Jurkat, Clone E6-1 (cell line): ENCODE results near the gene DOCK4.
"Not testable (repeated sequence)": the region's sequence is repeated elsewhere in the genome, so short reads cannot be mapped to it uniquely, and the experiment has no call there.

Experiments
- DNase-seq: peaks from one replicate; pipeline ENCODE4 v3.0.0-alpha.2; 2011; ENCODE audit warnings: low read depth, low spot score
- H3K4me3 ChIP-seq: 2 replicates; pipeline ENCODE4 v1.5.1; 2011; ENCODE audit warnings: mild to moderate bottlenecking, low read length, control low read depth, moderate library complexity

Gene DOCK4

DNA sequence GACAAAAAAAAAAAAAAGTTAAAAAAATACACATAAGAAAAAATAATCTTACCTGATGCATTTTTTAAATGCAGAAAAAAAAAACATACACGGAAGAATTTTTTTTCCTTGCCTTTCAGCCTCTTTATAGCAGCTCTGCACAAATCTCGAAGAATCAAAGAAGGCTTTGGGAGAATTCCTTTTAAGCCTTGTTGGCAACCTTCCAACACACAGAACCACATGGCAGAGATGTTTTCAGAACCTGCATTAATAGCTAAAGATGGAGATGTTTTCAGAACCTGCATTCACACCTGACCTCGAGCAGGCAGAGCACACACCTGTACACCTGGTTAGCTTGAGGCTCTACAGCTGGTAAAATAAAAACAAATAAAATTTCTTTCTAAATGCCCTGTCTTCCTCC is 65.6 kb downstream of the DOCK4 start:
- H3K4me3 ChIP-seq = no peak overlapping the region
- DNase-seq = no peak

DNA sequence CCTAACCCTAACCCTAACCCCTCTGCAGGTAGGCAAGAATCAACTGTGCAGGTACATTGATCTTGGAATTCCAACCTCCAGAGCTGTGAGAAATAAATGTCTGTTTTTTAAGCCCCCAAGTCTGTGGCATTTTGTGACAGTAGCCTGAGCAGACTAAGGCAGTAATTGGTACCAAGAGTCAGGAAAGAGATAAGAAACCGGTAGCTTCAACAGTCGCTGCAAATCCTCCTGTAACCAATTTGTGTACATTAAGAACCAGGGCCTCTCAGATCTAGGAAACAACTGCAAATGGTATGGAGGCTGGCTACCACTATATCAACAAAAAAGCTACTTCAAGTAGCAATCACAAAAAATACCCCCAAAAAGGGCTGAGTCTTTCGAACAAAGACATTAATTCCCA is 67.3 kb downstream of the DOCK4 start:
- no peak for DNase-seq
- H3K4me3 ChIP-seq = no peak overlapping the region

DNA sequence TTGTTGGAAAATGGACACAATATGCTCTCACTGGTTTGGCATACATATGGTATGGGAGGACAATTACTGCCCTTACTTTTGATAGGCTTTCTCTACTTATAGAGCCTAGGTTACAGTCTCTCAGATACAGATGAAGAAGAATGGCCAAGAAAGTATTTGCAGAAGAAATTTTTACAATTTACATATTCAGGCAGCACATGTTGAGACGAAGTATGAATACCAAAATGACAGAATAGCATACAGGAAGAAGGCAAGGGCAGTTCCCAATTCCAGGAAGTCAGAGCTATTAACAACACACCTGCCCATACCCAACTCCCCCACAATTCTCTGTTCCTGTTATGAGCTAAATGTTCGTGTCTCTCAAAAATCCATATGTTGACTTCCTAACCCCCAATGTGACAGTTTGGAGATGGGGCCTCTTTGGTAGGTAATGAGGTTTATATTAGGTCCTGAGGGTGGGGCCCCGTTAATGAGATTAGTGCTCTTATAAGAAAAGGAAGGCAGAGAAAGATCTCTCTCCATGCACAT is 67.8 kb downstream of the DOCK4 start:
- no peak for DNase-seq

DNA sequence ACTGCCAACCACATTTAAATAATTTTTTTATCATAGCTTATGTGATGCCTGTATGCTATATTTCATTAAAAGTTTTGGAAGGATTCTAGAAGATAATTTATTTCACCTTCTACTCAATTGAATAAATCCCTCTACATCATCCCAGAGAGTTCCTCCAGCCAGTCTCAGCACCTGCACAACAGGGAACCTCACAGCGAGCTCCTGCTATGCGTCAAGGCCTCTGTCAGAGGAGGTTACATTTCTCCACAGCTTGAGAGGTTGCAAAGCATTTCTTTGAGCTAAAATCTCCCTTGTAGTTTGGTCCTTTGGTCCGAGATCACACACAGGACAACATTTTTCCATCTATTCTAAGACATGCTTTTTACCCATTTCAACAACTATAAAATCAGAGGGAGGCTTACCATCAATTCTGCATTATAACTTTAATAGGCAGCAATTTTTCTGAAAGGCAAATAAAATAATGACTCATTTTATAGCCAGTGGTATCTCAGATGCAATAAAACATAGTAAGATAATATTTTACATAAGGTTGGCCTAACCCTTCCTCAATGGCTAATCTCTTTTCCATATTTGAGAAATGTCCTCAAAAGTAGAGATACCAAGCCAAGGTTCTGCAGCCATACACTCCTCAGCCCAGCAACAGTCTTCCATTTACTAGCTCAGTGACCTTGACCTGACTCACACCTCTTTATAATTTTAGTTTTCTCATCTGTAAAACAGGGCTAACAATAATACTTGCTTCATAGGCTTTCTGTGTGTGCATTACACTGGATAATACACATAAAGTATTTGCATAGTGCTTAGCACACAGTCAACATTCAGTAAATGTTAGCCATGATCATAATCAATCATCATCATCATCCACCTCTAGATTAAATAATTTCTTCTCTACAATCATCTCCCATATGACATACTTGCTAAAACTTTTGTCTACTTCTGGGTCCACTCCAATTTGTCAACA is 68.8 kb downstream of the DOCK4 start:
- H3K4me3 ChIP-seq = no peak overlapping the region
- DNase-seq = no peak

More for the DNA sequence above, 67.8 kb downstream of the DOCK4 start:
- H3K4me3 ChIP-seq = no peak overlapping the region

DNA sequence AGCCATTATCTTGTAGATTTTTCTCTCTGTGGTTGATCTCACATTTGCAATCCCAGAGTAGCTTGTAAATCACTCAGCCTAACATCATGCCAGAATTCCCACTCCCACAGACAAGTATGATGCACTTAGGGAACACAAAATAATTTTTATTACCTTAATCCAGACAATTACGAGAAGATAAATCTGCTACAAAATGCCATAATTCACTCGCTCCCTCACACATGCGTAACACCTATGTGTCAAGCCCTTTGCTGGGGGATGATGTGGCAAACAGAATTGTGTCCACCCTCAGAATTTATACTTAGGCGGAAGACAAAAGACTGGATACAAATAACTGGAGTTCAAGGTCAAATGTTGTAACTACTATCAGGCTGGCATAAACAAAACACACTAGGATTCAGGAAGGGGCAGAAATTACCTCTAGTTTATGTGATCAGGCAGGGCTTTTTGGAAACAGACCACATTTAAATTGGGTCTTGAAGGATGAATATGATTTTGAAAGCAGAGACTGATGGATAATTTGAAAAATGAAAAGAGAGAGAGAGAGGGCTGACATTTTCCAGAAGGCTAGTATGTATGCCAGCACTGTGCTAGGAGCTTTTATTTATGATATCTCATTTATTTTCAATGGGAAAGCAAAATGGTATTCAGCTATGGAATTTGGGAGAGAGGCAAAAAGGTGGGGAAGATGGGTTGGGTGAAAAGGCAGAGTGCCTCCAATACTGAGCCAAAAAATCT is 69.8 kb downstream of the DOCK4 start:
- no peak for DNase-seq
- H3K4me3 ChIP-seq = no peak overlapping the region

DNA sequence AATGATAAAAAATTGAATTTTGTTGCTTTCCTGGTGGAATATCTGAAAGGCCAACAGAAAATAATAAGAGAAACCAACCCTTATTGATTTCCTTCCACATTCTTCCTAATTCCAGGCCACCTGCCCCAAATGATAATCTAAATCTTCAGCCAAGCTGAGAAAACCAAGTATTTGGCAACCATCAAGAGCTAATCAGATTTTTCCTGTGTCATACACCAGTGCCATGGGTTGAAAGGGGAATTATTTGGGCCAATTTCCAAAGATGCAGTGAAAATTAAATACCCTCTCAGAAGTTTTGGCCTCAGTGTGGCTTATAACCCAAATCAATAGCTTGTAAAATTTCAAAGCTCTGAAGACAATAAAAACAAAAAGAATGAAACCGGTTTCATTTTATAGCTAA is 70.4 kb downstream of the DOCK4 start:
- H3K4me3 ChIP-seq = no peak overlapping the region
- DNase-seq = no peak

DNA sequence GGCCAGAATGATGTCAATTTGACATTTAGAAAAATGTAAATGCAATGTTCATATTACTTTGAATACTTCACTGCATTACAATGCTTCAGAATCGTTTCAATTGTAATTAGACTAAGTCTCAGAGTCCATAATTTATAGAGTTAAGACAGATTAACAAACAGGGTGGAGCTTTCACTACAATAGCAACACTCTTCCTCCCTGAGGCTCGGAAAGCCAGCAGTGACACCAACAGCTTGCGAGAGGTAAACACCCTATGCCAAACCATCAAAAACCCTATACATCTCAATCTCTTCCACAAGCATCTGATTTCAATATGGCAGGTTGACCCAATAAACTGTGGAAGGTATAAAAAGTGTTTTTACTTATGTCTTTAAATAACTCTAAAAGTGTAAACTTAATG is 72.2 kb downstream of the DOCK4 start:
- H3K4me3 ChIP-seq = no peak overlapping the region
- no peak for DNase-seq

DNA sequence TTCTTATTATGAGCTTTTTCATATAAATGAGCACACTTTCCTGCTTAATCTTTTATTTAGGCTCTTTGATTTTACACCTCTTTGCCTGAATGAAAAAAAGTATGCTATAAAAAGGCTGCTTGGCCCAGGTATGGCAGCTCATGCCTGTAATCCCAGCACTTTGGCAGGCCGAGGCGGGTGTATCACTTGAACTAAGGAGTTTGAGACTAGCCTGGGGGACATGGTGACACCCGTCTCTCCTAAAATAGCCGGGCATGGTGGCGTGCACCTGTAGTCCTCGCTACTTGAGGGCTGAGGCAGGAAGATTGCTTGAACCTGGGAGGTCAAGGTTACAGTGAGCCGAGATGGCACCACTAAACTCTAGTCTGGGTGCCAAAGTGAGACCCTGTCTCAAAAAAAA is 72.9 kb downstream of the DOCK4 start:
- no peak overlapping the region for H3K4me3 ChIP-seq
- DNase-seq = no peak

DNA sequence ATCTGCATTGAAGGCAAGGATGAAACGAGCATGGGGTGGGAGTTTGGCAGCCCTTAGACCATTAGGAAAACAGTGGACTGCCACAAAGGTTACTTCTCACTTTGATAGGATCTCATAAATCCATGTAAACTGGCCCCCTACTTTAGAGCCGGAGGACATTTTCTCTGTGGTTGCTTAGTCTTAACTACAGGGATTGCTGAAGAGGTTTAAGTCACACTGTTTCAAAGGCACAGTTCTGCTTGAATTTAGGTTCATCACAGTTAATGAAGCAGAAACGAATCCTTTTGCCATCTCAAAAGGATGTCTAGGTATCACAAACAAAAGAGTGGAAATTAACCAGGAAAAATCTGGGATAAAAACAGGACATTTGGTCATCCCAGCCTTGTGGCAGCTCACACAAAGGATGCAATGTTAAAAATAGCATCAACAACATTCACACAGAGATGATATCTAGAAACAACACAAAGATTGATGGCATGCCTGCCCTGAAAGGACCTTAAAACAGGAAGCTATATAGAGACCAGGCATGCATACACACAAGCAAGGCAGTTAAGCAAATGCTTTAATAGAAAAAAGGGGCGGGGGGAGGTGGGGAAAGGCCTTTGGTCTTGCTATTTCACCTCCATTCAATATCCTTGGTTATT is 74.0 kb downstream of the DOCK4 start:
- DNase-seq = no peak
- H3K4me3 ChIP-seq = no peak overlapping the region

DNA sequence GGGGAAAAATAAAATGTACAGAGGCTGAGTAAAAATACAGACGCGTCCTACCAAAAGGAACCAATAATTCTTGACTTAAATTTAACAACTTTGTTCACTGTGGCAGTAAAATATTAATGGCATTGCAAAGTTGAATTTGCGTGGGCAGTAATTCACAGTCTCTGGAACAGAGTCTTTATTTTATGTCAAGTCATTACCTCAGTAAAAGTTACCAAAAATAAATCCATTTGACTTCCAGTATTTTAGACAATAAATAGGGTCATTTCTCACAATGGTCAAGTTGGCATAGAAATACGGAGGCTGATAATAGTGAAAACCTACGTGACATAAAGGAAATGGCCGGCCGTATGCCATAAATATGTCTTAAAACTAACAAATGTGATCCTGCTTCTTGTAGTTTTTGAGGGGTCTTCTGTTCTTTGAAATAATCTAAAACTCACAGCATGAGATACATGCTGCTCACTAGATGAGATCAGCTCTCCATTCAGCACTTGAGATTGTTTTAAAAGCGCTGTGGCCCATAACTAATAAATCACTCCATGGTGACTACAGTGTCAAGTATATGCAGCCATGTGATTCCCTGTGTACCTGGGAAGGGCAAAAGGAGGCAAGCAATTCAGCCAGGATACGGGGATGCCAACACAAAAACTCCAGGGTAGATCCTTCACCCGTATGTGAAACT is 75.3 kb downstream of the DOCK4 start:
- H3K4me3 ChIP-seq = no peak overlapping the region
- no peak for DNase-seq

DNA sequence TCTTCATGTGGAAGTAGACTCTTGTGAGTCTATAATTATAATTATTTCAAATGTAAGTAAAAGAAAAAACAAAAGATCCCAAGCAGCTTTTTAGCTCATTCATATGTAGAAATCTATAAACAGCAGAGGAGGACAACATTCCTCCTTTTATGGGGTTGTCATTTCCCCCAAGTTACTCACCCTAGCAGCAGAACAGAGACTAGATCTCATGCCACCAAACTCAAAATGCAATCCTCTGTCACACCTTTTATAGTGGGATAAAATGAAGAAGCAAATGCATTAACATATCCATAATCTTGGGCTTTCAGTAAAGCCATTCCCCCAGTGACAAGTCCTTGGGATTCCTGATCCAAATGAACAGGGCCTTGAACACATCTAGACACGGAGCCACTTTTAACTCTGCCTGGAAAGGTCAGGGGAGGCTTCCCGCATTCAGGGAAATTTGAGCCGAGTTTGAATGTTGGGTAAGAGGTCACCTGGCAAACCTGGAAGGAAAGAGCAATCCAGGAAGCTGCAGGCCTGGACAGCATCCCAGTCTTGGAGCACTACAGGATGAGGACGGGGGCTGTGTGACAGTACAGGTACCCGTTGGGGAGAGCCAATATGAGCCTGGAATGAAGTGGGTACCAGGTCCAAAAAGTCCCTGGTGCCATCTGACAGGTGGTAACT is 76.4 kb downstream of the DOCK4 start:
- no peak for DNase-seq
- no peak overlapping the region for H3K4me3 ChIP-seq

DNA sequence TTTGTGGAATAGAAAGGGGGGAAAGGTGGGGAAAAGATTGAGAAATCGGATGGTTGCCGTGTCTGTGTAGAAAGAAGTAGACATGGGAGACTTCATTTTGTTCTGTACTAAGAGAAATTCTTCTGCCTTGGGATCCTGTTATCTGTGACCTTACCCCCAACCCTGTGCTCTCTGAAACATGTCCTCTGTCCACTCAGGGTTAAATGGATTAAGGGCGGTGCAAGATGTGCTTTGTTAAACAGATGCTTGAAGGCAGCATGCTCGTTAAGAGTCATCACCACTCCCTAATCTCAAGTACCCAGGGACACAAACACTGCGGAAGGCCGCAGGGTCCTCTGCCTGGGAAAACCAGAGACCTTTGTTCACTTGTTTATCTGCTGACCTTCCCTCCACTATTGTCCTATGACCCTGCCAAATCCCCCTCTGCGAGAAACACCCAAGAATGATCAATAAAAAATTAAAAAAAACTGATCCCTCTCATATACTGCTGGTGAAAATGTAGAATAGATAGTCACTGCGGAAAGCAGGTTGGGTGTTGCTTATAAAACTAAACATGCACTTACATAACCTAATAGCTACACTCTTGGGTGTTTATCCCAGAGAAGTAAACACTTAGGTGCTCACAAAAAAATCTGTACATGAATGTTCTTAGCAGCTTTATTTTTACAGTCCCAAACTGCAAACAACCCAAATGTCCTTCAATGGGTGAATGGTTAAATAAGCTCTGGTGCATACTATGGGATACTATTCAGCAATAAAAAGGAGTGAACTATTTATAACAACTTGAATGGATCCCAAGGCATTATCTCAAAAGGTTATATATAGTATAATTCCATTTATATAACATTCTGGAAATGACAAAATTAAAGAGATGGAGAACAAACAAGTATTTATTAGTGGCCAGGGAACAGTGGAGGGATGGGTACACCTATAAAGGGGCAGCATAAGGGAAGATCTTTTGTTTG is 77.5 kb downstream of the DOCK4 start:
- not testable (repeated sequence) for H3K4me3 ChIP-seq, DNase-seq

DNA sequence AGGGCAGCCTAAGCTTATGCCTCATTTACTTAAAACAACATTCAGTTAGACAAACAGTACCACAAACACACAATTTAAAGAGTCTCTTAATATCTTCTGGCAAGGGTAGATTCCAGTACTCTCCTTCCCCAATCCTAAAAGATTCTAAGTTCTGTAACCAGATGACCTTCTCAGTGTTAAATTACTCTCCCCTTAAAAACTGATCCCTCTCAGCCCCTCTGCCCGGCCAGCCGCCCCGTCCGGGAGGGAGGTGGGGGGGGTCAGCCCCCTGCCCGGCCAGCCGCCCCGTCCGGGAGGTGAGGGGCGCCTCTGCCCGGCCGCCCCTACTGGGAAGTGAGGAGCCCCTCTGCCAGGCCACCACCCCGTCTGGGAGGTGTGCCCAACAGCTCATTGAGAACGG is 78.2 kb downstream of the DOCK4 start:
- not testable (repeated sequence) for DNase-seq, H3K4me3 ChIP-seq

DNA sequence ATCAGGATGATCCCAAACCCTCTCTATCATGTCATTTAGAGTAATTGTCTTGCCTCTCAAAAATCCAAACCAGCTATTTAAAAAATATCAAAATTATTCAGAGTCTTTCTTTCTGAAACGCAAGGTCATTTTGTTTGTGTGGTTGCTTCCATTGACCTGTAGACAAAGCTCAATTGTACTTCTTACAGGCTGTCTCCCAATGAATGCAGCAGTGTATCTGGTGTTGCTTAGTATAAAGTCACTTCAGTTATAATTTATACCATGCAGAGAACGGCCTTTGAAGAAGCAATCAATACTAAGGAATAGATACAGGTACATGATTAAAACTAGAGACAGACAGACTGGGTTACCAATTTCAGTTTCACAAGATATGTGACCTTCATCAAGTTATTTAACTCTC is 80.9 kb downstream of the DOCK4 start:
- DNase-seq = no peak
- no peak overlapping the region for H3K4me3 ChIP-seq

DNA sequence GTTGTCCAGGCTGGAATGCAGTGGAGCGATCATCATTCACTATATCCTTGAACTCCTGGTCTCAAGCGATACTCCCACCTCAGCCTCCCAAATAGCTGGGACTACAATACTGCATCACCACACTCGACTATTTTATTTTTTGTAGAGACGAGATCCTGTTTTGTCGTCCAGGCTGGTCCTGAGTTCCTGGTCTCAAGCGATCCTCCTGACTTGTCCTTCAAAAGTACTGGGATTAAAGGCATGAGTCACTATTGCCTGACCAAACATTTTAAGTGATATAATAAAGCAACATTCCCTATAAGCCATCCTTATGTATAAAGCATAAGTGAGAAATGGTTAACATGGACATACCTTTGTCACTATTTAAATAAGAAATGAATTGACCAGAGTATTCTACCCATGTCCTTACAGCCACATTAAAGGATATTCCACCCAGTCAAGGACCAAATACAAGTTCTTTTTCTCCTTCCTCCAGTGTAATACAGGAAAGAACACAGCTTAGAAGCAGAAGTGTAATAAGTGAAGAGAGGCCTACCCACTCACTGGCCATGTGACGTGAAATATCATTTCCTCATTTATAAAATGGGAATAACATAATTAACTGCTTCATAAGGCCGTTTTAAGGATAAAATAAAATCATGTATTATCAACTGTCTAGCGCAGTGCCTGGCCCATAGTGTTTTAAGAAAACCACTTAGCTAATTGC is 82.0 kb downstream of the DOCK4 start:
- DNase-seq = no peak
- H3K4me3 ChIP-seq = no peak overlapping the region

DNA sequence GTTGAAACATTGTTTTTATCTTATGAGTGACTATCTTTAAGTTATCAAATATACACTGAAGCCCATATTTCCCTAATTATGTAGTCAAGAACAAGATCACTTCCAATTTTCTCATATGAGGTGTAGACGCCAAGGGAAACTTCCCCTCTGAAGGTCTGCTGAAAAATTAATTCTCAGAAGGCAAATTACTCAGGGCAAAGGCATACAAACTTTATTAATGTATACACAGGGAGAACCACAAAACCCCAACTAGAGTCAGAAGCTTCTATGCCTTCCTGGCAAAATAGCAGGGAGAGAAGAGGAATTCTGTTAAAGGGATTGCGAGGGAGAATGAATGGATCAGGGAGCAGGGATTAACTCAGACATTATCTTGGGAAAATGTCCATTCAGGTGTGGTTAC is 83.4 kb downstream of the DOCK4 start:
- no peak for DNase-seq
- H3K4me3 ChIP-seq = no peak overlapping the region

DNA sequence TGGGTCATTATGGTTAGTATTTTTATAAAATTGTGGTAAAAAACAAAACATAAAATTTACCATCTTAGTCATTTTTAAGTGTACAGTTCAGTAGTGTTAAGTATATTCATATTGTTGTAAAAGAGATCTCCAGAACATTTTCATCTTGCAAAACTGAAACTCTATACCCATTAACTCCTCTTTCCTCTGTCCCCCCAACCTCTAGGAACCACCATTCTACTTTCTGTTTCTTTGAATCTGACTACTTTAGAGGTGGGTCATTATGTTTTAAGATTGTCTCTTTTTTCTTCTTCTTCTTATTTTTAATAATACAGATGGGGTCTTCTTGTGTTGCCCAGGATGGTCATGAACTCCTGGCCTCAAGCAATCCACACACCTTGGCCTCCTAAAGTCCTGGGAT is 84.1 kb downstream of the DOCK4 start:
- H3K4me3 ChIP-seq = no peak overlapping the region
- DNase-seq = no peak
